Stimulated activated CD8-positive, alpha-beta memory T cell treated with anti-CD3 and anti-CD28 coated beads, Interleukin-4, amount 100 ng/mL, for 4 hours (primary cell): Measurements from ENCODE around the gene KLHDC4.
"Not testable (repeated sequence)": the region's sequence is repeated elsewhere in the genome, so short reads cannot be mapped to it uniquely, and the experiment has no call there.

ENCODE experiments used
- DNase-seq, 2 donors: peaks; one replicate each; pipeline ENCODE4 v3.0.0-alpha.2; 2020; ENCODE audit warnings: low read depth in 2 of 2, low spot score in 1 of 2

Gene KLHDC4

GRCh38 chr16:87686697-87687096 is 79.1 kb downstream of the KLHDC4 start:
- DNase-seq: no peak

- DNase-seq: no peak
Measured at GRCh38 chr16:87685766-87686165, 80.0 kb downstream of the KLHDC4 start.

- no peak for DNase-seq
Measured at GRCh38 chr16:87685405-87685755, 80.4 kb downstream of the KLHDC4 start.

GRCh38 chr16:87684711-87685404 is 80.9 kb downstream of the KLHDC4 start:
- DNase-seq: no peak

- DNase-seq: no peak
Measured at GRCh38 chr16:87684106-87684677, 81.6 kb downstream of the KLHDC4 start.

- DNase-seq: no peak
Measured at GRCh38 chr16:87682852-87683399, 82.9 kb downstream of the KLHDC4 start.

GRCh38 chr16:87681981-87682570 is 83.7 kb downstream of the KLHDC4 start:
- DNase-seq: no peak

GRCh38 chr16:87681051-87681602 is 84.7 kb downstream of the KLHDC4 start:
- DNase-seq: not testable (repeated sequence)

- no peak for DNase-seq
Measured at GRCh38 chr16:87680272-87680644, 85.5 kb downstream of the KLHDC4 start.

GRCh38 chr16:87679593-87680271 is 86.1 kb downstream of the KLHDC4 start:
- no peak for DNase-seq

- no peak for DNase-seq
Measured at GRCh38 chr16:87678618-87679017, 87.2 kb downstream of the KLHDC4 start.

- no peak for DNase-seq
Measured at GRCh38 chr16:87677830-87678229, 88.0 kb downstream of the KLHDC4 start.

- DNase-seq: no peak
Measured at GRCh38 chr16:87675111-87675719, 90.6 kb downstream of the KLHDC4 start.

GRCh38 chr16:87674419-87674818 is 91.4 kb downstream of the KLHDC4 start:
- DNase-seq: no peak

- DNase-seq: no peak
Measured at GRCh38 chr16:87671715-87672270, 94.0 kb downstream of the KLHDC4 start.

GRCh38 chr16:87671221-87671620 is 94.6 kb downstream of the KLHDC4 start:
- DNase-seq: no peak

GRCh38 chr16:87669672-87670071 is 96.1 kb downstream of the KLHDC4 start:
- no peak for DNase-seq

GRCh38 chr16:87667946-87668345 is 97.8 kb downstream of the KLHDC4 start:
- DNase-seq: no peak

- DNase-seq: no peak
Measured at GRCh38 chr16:87667443-87667842, 98.3 kb downstream of the KLHDC4 start.

GRCh38 chr16:87666919-87667318 is 98.9 kb downstream of the KLHDC4 start:
- DNase-seq: no peak

GRCh38 chr16:87665193-87665592 is 100.6 kb downstream of the KLHDC4 start:
- no peak for DNase-seq
